IPS-20b (cell line): ENCODE measurements around the gene PZP.
"Not testable (repeated sequence)": the region's sequence is repeated elsewhere in the genome, so short reads cannot be mapped to it uniquely, and the experiment has no call there.

Source experiments
- H3K27ac ChIP-seq: one replicate; pipeline ENCODE4 v1.5.1; 2013; ENCODE audit warnings: low read length
- H3K27me3 ChIP-seq: 2 replicates; pipeline ENCODE4 v1.6.1; 2013; ENCODE audit warnings: mild to moderate bottlenecking, low read length, inconsistent platforms; ENCODE audit not compliant: insufficient read depth
- H3K36me3 ChIP-seq: 2 replicates; pipeline ENCODE4 v1.6.1; 2013; ENCODE audit warnings: low read depth, mild to moderate bottlenecking, inconsistent platforms, low read length, moderate library complexity; ENCODE audit not compliant: insufficient read depth
- H3K4me1 ChIP-seq: 2 replicates; pipeline ENCODE4 v1.6.1; 2013; ENCODE audit warnings: mild to moderate bottlenecking, control low read depth, inconsistent platforms, low read length, moderate library complexity; ENCODE audit not compliant: insufficient read depth
- H3K4me3 ChIP-seq: 2 replicates; pipeline ENCODE4 v1.5.1; 2013; ENCODE audit warnings: mild to moderate bottlenecking, low read length, inconsistent platforms
- H3K9ac ChIP-seq: 2 replicates; pipeline ENCODE4 v1.6.1; 2013; ENCODE audit warnings: low read depth, mild to moderate bottlenecking, inconsistent platforms, low read length, moderate library complexity
- H3K9me3 ChIP-seq: 2 replicates; pipeline ENCODE4 v1.6.1; 2013; ENCODE audit warnings: mild to moderate bottlenecking, low read depth, low read length, inconsistent platforms; ENCODE audit not compliant: insufficient read depth

PZP gene

DNA sequence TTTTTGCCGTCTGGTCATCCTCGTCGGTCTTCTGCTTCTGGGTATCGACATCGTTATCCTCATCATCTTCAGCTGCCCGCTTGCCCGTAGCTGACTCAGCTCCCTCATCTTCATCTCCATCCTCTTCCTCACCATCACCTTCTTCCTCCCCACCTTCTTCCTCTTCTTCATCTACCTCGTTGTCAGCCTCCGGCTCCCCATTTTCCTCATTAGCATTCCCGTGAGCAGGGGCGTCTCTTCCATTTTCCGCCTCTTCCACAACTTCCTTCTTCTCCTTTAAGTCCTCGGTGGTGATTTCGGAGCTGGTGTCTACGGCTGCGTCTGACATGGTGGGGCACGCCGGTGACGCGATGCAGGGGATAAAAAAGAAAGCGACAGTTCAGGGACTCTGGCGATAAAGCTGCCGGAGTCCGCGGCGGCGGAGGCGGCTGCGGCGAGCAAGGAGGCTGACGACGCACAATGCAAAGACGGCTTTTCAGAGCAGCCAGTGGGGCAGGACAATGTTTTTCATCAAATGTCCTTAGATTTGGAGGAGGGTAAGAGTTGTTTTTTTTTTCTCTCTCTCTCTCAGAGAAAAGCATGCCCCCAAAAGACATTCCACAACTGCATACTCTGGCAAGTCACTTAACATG, 31.9 kb upstream of the PZP start:
- not testable (repeated sequence) for H3K36me3 ChIP-seq, H3K9me3 ChIP-seq, H3K27me3 ChIP-seq, H3K27ac ChIP-seq, H3K4me3 ChIP-seq, H3K4me1 ChIP-seq, H3K9ac ChIP-seq

DNA sequence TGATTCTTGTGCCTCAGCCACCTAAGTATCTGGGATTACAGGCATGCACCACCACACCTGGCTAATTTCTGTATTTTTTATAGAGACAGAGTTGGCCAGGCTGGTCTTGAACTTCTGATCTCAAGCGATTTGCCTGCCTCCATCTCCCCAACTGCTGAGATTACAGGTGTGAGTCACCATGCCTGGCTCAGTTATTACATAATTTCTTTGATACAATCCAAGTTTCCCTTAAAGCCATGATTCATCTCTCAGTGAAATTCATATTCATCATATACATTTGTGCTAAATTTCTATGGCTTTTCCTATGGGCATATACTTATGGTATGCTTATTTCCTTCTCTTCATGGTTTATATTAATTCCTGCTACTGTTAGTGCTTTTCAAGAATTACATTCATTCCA, 29.1 kb upstream of the PZP start:
- no peak overlapping the region for H3K27ac ChIP-seq
- H3K36me3 ChIP-seq: no peaks in the 10 kb centered on the region
- no peaks in the 10 kb centered on the region for H3K4me1 ChIP-seq
- no peak overlapping the region for H3K4me3 ChIP-seq
- H3K9me3 ChIP-seq: no peaks in the 10 kb centered on the region
- no peak overlapping the region for H3K9ac ChIP-seq
- no peaks in the 10 kb centered on the region for H3K27me3 ChIP-seq

DNA sequence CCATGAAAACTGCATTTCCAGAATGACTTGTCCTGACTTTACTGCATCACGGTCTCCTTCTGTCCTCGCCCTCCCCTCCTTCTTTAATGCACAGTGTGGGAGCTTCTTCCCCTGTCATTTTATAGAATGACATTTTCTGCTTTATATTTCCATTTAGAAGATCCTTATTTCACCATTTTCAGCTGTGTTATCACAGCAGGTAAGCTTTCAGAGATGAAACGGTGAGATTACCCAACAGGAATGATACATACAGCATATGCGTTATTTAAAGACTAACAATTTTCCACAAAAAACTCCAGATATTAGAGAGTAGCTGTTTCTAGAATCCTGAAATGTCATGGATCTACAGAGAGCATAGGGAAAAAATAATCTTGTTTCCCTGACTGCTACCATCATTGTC, 27.3 kb upstream of the PZP start:
- no peak overlapping the region for H3K4me3 ChIP-seq
- H3K27me3 ChIP-seq: no peaks in the 10 kb centered on the region
- no peak overlapping the region for H3K9ac ChIP-seq
- no peaks in the 10 kb centered on the region for H3K9me3 ChIP-seq
- no peaks in the 10 kb centered on the region for H3K36me3 ChIP-seq
- H3K4me1 ChIP-seq: no peaks in the 10 kb centered on the region
- no peak overlapping the region for H3K27ac ChIP-seq

DNA sequence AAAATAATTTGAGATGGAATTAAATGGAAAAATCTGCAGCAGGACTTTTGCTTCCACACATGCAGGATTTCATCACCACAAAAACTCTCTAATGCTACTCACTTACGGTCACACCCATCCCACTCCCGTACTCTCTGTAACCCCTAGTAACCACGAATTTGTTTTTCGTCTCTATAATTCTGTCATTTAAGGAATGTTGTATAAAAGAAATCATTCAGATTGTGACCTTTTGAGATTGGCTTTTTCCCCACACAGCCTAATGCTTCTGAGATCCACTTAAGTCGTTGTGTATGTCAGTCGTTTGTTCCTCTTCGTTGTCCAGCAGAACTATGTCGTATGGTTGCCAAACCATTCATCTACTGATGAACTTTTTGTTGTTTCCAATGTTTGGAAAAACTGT, 19.8 kb upstream of the PZP start:
- Histone ChIP-seq H3K27me3 (no peaks in the 10 kb centered on the region), H3K9me3 (no peaks in the 10 kb centered on the region), H3K4me1 (no peaks in the 10 kb centered on the region), H3K9ac (no peak overlapping the region), H3K27ac (no peak overlapping the region), H3K36me3 (no peaks in the 10 kb centered on the region), H3K4me3 (no peak overlapping the region)

DNA sequence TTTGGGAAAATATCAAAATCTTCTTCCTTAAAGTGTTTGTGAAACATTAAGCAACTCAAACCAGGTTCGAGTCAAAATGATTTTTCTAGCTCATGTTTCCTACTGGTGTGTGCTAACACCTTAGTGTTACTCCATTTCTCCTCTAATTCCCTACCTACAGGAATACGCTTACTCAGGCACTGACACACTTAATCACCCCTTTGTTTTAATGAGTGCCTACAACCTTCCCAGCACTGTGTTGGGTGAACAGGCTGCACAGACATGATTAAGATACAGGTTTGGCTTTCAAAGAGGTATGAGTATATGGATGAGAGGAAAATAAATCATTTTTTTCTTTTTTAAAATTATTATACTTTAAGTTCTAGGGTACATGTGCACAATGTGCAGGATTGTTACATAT, 15.6 kb upstream of the PZP start:
- no peak overlapping the region for H3K4me3 ChIP-seq
- no peak overlapping the region for H3K9ac ChIP-seq
- H3K27me3 ChIP-seq: no peaks in the 10 kb centered on the region
- no peak overlapping the region for H3K27ac ChIP-seq
- H3K4me1 ChIP-seq: no peaks in the 10 kb centered on the region
- H3K36me3 ChIP-seq: no peaks in the 10 kb centered on the region
- H3K9me3 ChIP-seq: no peaks in the 10 kb centered on the region

DNA sequence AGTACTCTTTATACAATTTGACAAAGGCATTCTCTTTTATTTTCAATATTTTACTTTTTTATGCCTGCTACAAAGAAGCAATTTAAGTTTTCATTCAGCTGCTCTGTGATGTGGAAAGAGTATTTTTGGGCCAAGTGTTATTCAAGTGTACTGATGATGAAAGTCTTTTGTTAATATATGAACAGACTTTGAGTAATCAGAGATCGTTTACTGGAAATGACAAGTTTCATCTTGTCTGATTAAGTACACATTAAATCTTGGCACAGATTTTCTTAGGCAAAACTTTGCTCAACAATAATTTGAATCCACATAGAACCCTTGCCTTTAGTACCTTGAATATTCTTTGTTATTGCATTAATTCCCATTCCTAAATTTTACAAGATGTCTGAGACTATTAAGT, 13.3 kb upstream of the PZP start:
- Histone ChIP-seq H3K27me3 (no peaks in the 10 kb centered on the region), H3K9me3 (no peaks in the 10 kb centered on the region), H3K4me1 (no peaks in the 10 kb centered on the region), H3K36me3 (no peaks in the 10 kb centered on the region), H3K27ac (no peak overlapping the region), H3K9ac (no peak overlapping the region), H3K4me3 (no peak overlapping the region)

DNA sequence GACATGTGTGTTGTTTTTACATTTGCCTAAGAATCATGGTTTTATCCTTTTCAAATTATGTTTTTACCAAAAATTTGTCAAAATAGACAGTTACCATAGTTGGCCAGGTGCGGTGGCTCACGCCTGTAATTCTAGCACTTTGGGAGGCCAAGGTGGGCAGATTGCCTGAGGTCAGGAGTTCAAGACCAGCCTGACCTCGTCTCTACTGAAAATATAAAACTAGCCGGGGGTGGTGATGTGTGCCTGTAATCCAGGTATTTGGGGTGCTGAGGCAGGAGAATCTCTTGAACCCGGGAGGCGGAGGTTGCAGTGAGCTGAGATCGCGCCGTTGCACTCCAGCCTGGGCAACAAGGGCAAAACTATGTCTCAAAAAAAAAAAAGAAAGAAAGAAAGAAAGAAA, 12.8 kb upstream of the PZP start:
- H3K9ac ChIP-seq, H3K27ac ChIP-seq, H3K4me3 ChIP-seq, H3K36me3 ChIP-seq, H3K9me3 ChIP-seq, H3K27me3 ChIP-seq, H3K4me1 ChIP-seq: not testable (repeated sequence)

DNA sequence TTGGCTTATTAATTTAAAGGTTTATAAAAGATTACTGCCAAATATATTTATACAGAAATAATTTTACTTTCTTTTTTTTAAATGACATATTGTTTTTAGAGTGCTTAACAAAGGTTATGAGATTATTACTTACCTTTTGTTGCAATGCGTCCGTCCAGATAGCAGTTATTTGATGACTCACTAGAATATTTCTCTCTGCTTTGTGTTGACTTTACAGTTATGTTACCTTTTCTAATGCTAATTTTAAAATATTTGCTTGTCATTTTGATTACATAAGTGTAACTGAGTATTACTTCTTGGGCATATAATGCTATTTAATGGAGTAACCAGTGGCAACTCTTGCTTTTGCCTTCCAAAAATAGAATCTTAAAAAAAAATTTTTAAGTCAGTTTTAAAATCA, 6.3 kb upstream of the PZP start:
- Histone ChIP-seq H3K36me3 (no peaks in the 10 kb centered on the region), H3K9ac (no peak overlapping the region), H3K4me1 (no peaks in the 10 kb centered on the region), H3K9me3 (no peaks in the 10 kb centered on the region), H3K27ac (no peak overlapping the region), H3K4me3 (no peak overlapping the region), H3K27me3 (no peaks in the 10 kb centered on the region)

DNA sequence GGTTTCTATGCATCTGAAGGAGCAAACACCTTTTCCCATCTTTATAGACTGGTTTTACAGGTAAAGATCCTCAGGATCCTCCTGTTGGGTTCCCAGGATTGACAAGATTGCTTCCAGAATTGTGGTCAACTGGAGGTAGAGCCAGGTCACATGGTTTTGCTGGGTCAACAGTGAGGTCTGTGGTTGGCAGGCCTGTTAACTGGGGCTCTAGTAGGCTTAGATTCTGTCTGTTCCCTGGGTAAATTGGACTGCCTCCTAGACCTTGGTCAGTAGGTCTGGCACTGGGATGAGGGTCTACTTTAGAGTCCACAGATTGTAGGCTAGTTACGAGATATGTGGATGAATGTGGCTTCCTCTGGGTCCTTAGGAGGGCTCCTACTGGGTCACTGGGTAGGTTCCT, 3.5 kb upstream of the PZP start:
- Histone ChIP-seq H3K27me3 (no peaks in the 10 kb centered on the region), H3K9me3 (no peaks in the 10 kb centered on the region), H3K27ac (no peak overlapping the region), H3K4me1 (no peaks in the 10 kb centered on the region), H3K9ac (no peak overlapping the region), H3K4me3 (no peak overlapping the region), H3K36me3 (no peaks in the 10 kb centered on the region)

DNA sequence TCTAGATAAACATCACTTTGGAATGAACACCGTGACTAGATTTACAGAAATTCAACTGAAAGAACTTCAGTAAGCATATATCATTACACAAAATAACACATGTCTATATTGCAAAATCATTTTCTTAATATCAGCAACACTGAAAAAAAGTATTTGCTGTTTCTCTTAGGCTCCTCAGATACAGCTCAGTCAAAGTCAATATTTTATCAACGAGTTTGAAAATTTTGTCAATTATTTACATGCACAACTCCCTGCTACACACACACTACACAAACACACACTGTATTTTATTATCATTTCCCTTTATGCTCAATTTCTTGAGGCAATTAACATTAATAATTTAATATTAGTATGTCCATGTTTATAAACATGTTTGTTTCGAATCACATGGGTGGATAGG, 3.8 kb downstream of the PZP start:
- no peaks in the 10 kb centered on the region for H3K9me3 ChIP-seq
- no peak overlapping the region for H3K4me3 ChIP-seq
- H3K27ac ChIP-seq: no peak overlapping the region
- H3K4me1 ChIP-seq: no peaks in the 10 kb centered on the region
- no peaks in the 10 kb centered on the region for H3K36me3 ChIP-seq
- no peaks in the 10 kb centered on the region for H3K27me3 ChIP-seq
- H3K9ac ChIP-seq: no peak overlapping the region

DNA sequence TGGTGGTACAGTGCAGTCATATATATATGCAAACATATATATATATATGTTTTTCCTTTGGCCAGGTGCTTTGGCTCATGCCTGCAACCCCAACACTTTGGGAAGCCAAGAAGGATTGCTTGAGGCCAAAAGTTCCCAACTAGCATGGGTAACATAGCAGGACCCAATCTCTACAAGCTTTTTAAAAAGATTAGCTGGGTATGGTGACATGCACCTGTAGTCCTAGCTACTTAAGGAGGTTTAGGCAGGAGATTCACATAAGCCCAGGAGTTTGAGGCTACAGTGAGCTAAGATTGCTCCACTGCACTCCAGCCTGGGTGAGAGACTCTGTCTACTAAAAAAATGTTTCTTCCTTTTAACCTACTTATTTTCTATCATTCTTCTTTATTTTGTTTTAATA, 10.2 kb downstream of the PZP start:
- Histone ChIP-seq H3K36me3 (no peaks in the 10 kb centered on the region), H3K27me3 (no peaks in the 10 kb centered on the region), H3K9me3 (no peaks in the 10 kb centered on the region), H3K4me1 (no peaks in the 10 kb centered on the region), H3K9ac (no peak overlapping the region), H3K27ac (no peak overlapping the region), H3K4me3 (no peak overlapping the region)

DNA sequence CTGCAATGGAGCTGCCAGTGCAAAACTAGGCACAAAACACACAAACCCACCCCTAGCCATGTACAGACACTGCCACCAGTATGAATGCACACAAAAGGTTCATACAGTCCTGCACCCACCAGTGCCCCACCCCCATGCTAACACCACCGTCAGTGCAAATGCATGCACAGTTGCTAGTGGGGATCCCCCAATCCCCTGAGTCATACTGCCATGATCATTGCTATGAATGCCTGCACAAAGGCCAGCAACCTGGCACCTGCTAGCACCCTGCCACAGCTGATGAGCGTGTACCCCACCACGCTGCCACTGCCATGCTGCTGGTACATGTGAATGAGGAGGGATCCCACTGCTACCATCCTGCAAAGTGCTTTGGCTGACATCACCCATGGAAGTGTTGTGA, 23.9 kb downstream of the PZP start:
- Histone ChIP-seq H3K9ac (no peak overlapping the region), H3K27me3 (no peaks in the 10 kb centered on the region), H3K36me3 (no peaks in the 10 kb centered on the region), H3K4me3 (no peak overlapping the region), H3K4me1 (no peaks in the 10 kb centered on the region), H3K27ac (no peak overlapping the region), H3K9me3 (0 out of 2 replicates have a peak, but pooled peaks cover 3% of the 10 kb centered on the region)

DNA sequence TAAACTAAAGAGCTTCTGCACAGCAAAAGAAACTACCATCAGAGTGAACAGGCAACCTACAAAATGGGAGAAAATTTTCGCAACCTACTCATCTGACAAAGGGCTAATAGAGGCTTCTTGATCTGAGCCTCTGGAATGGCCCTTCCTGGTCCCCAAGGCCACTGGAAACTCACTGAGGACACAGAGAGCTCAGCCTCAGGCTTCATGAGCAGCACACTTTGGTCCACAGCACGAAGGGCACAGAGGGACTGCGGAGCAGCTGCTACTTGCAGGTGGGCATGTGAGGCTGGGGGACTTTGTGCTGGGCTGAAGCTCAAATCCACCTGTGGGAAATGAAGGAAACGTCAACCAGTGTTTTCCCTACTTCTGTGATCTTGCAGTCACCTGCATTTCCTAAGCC, 27.4 kb downstream of the PZP start:
- no peaks in the 10 kb centered on the region for H3K36me3 ChIP-seq
- no peak overlapping the region for H3K27ac ChIP-seq
- H3K27me3 ChIP-seq: no peaks in the 10 kb centered on the region
- no peaks in the 10 kb centered on the region for H3K9me3 ChIP-seq
- no peaks in the 10 kb centered on the region for H3K4me1 ChIP-seq
- no peak overlapping the region for H3K9ac ChIP-seq
- H3K4me3 ChIP-seq: no peak overlapping the region
